GM23338 (cell line): ENCODE measurements around the gene DDRGK1.
A peak's percentile ranks its signal among the peaks of the same experiment; 100 is the strongest.

Experiments used
- CREB1 ChIP-seq: fragments of 250-450 bp; sonication (Bioruptor Pico); IDR thresholded peaks from 2 replicates; pipeline ENCODE4 v1.5.0; 2020; ENCODE audit warnings: low read depth, mild to moderate bottlenecking, moderate library complexity
- EZH2 ChIP-seq: fragments of 200-600 bp; sonication (generic); IDR thresholded peaks from one replicate; pipeline ENCODE4 v1.8.0; 2017; ENCODE audit warnings: antibody characterized with exemption, mild to moderate bottlenecking, low read depth; ENCODE audit not compliant: unreplicated experiment
- EZH2phosphoT487 ChIP-seq: fragments of 200-600 bp; sonication (generic); IDR thresholded peaks from one replicate; pipeline ENCODE4 v1.8.1; 2018; ENCODE audit warnings: antibody characterized with exemption; ENCODE audit not compliant: unreplicated experiment
- NANOG ChIP-seq: IDR thresholded peaks from 2 replicates; pipeline ENCODE4 v1.6.1; 2016; ENCODE audit warnings: antibody characterized with exemption, borderline replicate concordance
- POLR2AphosphoS5 ChIP-seq: IDR thresholded peaks from 2 replicates; pipeline ENCODE4 v1.6.1; 2016; ENCODE audit warnings: antibody characterized with exemption, low read depth
- STAT1 ChIP-seq: IDR thresholded peaks from one replicate; pipeline ENCODE4 v1.6.1; 2016; ENCODE audit warnings: antibody characterized with exemption; ENCODE audit not compliant: unreplicated experiment
- TF ChIP-seq, protein P1 (sequence below), 2 experiments: fragments of 200-600 bp in 1 of 2; sonication (generic) in 1 of 2; conservative IDR thresholded peaks; 2 replicates each; pipeline versions ENCODE4 v1.5.1 to v1.6.1; 2016 to 2017; ENCODE audit warnings: antibody characterized with exemption in 2 of 2, low read depth in 2 of 2, mild to moderate bottlenecking in 2 of 2, moderate library complexity in 1 of 2
- TF ChIP-seq, protein P2 (sequence below): IDR thresholded peaks from one replicate; pipeline ENCODE4 v1.6.1; 2018; ENCODE audit warnings: antibody characterized with exemption; ENCODE audit not compliant: unreplicated experiment

DNA sequence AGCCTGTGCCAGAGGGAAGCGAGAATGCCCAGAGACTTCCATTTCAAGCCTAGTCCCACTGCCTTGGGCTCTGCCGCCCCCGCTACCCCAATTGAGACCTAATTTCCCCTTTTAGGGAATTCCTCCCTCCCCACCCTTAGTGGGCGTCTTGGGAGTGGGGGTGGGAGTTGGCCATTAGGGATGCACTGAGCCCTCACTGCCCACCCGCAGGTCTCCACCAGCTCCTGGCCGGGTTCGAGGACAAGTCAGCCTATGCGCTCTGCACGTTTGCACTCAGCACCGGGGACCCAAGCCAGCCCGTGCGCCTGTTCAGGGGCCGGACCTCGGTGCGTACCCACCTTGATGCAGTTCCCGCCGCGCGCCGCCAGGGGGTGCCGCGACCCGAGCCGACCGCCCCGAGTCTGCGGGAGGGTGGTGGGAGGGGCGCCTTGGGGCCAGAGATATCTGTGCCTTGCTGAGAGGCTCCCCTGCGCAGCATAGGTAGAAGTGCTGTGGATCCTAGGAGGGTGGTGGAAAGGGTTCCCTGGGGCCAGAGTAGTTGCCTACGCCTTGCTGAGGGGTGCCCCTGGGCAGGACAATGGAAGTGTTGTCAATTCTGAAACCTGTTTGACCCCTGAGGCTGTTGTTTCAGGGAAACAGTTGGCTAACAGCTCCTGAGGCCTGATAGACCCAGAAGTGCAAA lies 14.0 kb upstream of the DDRGK1 start:
- TF ChIP-seq, protein P1, sequence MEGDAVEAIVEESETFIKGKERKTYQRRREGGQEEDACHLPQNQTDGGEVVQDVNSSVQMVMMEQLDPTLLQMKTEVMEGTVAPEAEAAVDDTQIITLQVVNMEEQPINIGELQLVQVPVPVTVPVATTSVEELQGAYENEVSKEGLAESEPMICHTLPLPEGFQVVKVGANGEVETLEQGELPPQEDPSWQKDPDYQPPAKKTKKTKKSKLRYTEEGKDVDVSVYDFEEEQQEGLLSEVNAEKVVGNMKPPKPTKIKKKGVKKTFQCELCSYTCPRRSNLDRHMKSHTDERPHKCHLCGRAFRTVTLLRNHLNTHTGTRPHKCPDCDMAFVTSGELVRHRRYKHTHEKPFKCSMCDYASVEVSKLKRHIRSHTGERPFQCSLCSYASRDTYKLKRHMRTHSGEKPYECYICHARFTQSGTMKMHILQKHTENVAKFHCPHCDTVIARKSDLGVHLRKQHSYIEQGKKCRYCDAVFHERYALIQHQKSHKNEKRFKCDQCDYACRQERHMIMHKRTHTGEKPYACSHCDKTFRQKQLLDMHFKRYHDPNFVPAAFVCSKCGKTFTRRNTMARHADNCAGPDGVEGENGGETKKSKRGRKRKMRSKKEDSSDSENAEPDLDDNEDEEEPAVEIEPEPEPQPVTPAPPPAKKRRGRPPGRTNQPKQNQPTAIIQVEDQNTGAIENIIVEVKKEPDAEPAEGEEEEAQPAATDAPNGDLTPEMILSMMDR (conservative IDR thresholded peaks at IDR 0.05; ENCODE audit: low read depth in 2 of 2), result peak; percentile 90 to 95
- TF ChIP-seq EZH2phosphoT487 (no peak), EZH2 (no peak), POLR2AphosphoS5 (0 out of 2 replicates have a peak, but pooled peaks have one; percentile 32), STAT1 (no peak), CREB1 (CRISPR knock-in tag) (no peak), NANOG (no peak)
- TF ChIP-seq, protein P2, sequence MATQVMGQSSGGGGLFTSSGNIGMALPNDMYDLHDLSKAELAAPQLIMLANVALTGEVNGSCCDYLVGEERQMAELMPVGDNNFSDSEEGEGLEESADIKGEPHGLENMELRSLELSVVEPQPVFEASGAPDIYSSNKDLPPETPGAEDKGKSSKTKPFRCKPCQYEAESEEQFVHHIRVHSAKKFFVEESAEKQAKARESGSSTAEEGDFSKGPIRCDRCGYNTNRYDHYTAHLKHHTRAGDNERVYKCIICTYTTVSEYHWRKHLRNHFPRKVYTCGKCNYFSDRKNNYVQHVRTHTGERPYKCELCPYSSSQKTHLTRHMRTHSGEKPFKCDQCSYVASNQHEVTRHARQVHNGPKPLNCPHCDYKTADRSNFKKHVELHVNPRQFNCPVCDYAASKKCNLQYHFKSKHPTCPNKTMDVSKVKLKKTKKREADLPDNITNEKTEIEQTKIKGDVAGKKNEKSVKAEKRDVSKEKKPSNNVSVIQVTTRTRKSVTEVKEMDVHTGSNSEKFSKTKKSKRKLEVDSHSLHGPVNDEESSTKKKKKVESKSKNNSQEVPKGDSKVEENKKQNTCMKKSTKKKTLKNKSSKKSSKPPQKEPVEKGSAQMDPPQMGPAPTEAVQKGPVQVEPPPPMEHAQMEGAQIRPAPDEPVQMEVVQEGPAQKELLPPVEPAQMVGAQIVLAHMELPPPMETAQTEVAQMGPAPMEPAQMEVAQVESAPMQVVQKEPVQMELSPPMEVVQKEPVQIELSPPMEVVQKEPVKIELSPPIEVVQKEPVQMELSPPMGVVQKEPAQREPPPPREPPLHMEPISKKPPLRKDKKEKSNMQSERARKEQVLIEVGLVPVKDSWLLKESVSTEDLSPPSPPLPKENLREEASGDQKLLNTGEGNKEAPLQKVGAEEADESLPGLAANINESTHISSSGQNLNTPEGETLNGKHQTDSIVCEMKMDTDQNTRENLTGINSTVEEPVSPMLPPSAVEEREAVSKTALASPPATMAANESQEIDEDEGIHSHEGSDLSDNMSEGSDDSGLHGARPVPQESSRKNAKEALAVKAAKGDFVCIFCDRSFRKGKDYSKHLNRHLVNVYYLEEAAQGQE, result no peak
